NCI-H446 treated with DMSO at 0.1 percent for 48 hours (cell line): ENCODE results near the gene ANKRD34C.
A peak's percentile ranks its signal among the peaks of the same experiment; 100 is the strongest.
"Not testable (repeated sequence)": the region's sequence is repeated elsewhere in the genome, so short reads cannot be mapped to it uniquely, and the experiment has no call there.

Experiments
- DNase-seq: peaks from one replicate; lab custom pipeline; 2025; lab: John Stamatoyannopoulos, UW

The ANKRD34C gene

GRCh38 chr15:79311901-79312553 lies 29.5 kb downstream of the ANKRD34C start:
- no peak for DNase-seq

GRCh38 chr15:79314186-79314585 lies 31.7 kb downstream of the ANKRD34C start:
- DNase-seq, result no peak

- no peak for DNase-seq
Measured at GRCh38 chr15:79314811-79315210, 32.3 kb downstream of the ANKRD34C start.

GRCh38 chr15:79315623-79316328 lies 33.3 kb downstream of the ANKRD34C start:
- DNase-seq, result peak; percentile 25

GRCh38 chr15:79316864-79317263 lies 34.3 kb downstream of the ANKRD34C start:
- no peak for DNase-seq

GRCh38 chr15:79319973-79320372 lies 37.5 kb downstream of the ANKRD34C start:
- not testable (repeated sequence) for DNase-seq

- DNase-seq, result no peak
Measured at GRCh38 chr15:79321876-79322275, 39.4 kb downstream of the ANKRD34C start.

- no peak for DNase-seq
Measured at GRCh38 chr15:79322306-79322705, 39.8 kb downstream of the ANKRD34C start.

GRCh38 chr15:79322945-79323344 lies 40.4 kb downstream of the ANKRD34C start:
- no peak for DNase-seq

GRCh38 chr15:79329171-79329611 lies 46.7 kb downstream of the ANKRD34C start:
- DNase-seq, result no peak
